ACC112 (cell line): ENCODE measurements around the gene DDIT4.
A peak's percentile ranks its signal among the peaks of the same experiment; 100 is the strongest.

Source experiments
- H2AFZ ChIP-seq: fragments of 200-600 bp; sonication (generic); one replicate; pipeline ENCODE4 v1.6.0; 2017; ENCODE audit warnings: antibody characterized with exemption, low read length; ENCODE audit not compliant: unreplicated experiment
- H3K27ac ChIP-seq: fragments of 200-600 bp; sonication (generic); 2 replicates; pipeline ENCODE4 v1.5.1; 2014; ENCODE audit warnings: low read depth, mild to moderate bottlenecking, antibody characterized with exemption, low read length, moderate library complexity
- H3K27me3 ChIP-seq: fragments of 200-600 bp; sonication (generic); 2 replicates; pipeline ENCODE4 v1.6.1; 2014; ENCODE audit warnings: mild to moderate bottlenecking, antibody characterized with exemption, low read length, moderate library complexity, mixed read lengths; ENCODE audit not compliant: insufficient read depth
- H3K36me3 ChIP-seq: fragments of 200-600 bp; sonication (generic); 2 replicates; pipeline ENCODE4 v1.6.1; 2016; ENCODE audit warnings: mild to moderate bottlenecking, antibody characterized with exemption, low read length, moderate library complexity, mixed read lengths; ENCODE audit not compliant: insufficient read depth
- H3K4me1 ChIP-seq: fragments of 200-600 bp; sonication (generic); one replicate; pipeline ENCODE4 v1.6.1; 2016; ENCODE audit warnings: low read length, mixed read lengths; ENCODE audit not compliant: insufficient read depth, unreplicated experiment, control insufficient read depth
- H3K4me3 ChIP-seq: fragments of 200-600 bp; sonication (generic); 2 replicates; pipeline ENCODE4 v1.5.1; 2014; ENCODE audit warnings: mild to moderate bottlenecking, low read depth, low read length
- H3K79me2 ChIP-seq: fragments of 200-600 bp; sonication (generic); one replicate; pipeline ENCODE4 v1.6.0; 2016; ENCODE audit warnings: low read length; ENCODE audit not compliant: control insufficient read depth, unreplicated experiment, insufficient read depth

DDIT4 gene

GRCh38 chr10:72260239-72260975 lies 13.3 kb upstream of the DDIT4 start:
- Histone ChIP-seq H3K27ac (peak overlapping the region; percentile 87), H2AFZ (no peak overlapping the region), H3K79me2 (no peaks in the 10 kb centered on the region), H3K27me3 (no peaks in the 10 kb centered on the region), H3K4me1 (peaks cover 54% of the 10 kb centered on the region), H3K4me3 (peak overlapping the region; percentile 63), H3K36me3 (no peaks in the 10 kb centered on the region)

- Histone ChIP-seq H2AFZ (peak overlapping the region; percentile 1), H3K4me3 (peak overlapping the region; percentile 63), H3K36me3 (no peaks in the 10 kb centered on the region), H3K27ac (peak overlapping the region; percentile 87), H3K79me2 (no peaks in the 10 kb centered on the region), H3K4me1 (peaks cover 47% of the 10 kb centered on the region), H3K27me3 (no peaks in the 10 kb centered on the region)
These were observed 12.5 kb upstream of the DDIT4 start for GRCh38 chr10:72260976-72261783.

- no peak overlapping the region for H2AFZ ChIP-seq
- no peaks in the 10 kb centered on the region for H3K36me3 ChIP-seq
- H3K4me3 ChIP-seq: peak overlapping the region; percentile 63; the same call in 1 of the 2 replicates
- H3K27ac ChIP-seq: peak overlapping the region; percentile 87
- H3K27me3 ChIP-seq: no peaks in the 10 kb centered on the region
- no peaks in the 10 kb centered on the region for H3K79me2 ChIP-seq
- H3K4me1 ChIP-seq: peaks cover 43% of the 10 kb centered on the region
These were observed 11.8 kb upstream of the DDIT4 start for GRCh38 chr10:72261784-72262404.

DNA sequence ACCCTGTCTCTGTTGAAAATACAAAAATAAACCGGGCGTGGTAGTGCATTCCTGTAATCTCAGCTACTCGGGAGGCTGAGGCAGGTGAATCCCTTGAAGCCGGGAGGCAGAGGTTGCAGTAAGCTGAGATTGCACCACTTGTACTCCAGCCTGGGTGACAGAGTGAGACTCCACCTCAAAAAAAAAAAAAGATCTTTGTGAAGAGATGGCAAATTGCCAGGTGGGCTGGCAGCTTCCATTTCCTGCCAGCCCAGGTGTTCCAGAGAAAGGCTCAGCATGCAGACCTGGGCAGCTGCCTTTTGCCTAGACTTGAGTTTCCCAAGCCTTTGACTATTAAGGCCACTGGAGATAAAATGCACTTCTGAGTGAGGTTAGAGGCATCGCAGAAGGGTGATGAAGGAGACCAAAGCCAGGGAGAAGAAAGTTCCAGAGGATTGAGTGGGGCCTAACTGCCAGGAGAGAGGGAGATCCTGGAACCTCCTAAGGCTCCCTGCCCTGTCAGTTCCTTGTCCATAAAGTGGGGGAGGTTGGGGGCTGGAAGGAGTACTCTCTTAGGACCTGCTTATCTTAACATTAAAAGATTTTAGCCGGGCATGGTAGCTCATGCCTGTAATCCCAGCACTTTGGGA lies 10.0 kb upstream of the DDIT4 start:
- Histone ChIP-seq H3K27me3 (no peaks in the 10 kb centered on the region), H3K27ac (no peak overlapping the region), H2AFZ (no peak overlapping the region), H3K79me2 (no peaks in the 10 kb centered on the region), H3K36me3 (no peaks in the 10 kb centered on the region), H3K4me3 (no peak overlapping the region), H3K4me1 (peaks cover 37% of the 10 kb centered on the region)

DNA sequence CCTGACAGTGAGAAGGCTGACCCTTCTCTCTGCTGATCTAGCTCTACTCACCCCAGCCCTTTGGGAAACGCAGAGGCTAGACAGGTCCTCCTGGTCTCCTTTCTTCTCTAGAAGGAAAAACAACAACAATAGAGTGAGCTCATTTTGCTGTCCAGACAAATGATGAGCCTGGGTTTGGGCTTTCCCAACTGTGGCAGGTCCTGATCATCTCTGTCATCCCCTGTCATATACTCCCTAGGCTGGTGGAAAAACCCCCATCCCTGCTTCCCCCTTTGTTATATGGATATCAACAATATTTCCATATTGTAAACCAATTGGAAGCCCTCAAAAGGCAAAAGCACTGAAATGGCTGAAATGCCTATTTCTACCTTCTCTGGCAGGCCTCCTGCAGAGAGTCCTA lies 9.2 kb upstream of the DDIT4 start:
- Histone ChIP-seq H3K27ac (no peak overlapping the region), H3K27me3 (no peaks in the 10 kb centered on the region), H3K4me1 (peaks cover 33% of the 10 kb centered on the region), H3K36me3 (no peaks in the 10 kb centered on the region), H3K4me3 (no peak overlapping the region), H3K79me2 (no peaks in the 10 kb centered on the region), H2AFZ (no peak overlapping the region)

GRCh38 chr10:72265508-72265907 lies 8.2 kb upstream of the DDIT4 start:
- no peak overlapping the region for H3K27ac ChIP-seq
- H3K79me2 ChIP-seq: no peaks in the 10 kb centered on the region
- H2AFZ ChIP-seq: no peak overlapping the region
- no peaks in the 10 kb centered on the region for H3K27me3 ChIP-seq
- no peaks in the 10 kb centered on the region for H3K36me3 ChIP-seq
- H3K4me1 ChIP-seq: peaks cover 24% of the 10 kb centered on the region
- no peak overlapping the region for H3K4me3 ChIP-seq

DNA sequence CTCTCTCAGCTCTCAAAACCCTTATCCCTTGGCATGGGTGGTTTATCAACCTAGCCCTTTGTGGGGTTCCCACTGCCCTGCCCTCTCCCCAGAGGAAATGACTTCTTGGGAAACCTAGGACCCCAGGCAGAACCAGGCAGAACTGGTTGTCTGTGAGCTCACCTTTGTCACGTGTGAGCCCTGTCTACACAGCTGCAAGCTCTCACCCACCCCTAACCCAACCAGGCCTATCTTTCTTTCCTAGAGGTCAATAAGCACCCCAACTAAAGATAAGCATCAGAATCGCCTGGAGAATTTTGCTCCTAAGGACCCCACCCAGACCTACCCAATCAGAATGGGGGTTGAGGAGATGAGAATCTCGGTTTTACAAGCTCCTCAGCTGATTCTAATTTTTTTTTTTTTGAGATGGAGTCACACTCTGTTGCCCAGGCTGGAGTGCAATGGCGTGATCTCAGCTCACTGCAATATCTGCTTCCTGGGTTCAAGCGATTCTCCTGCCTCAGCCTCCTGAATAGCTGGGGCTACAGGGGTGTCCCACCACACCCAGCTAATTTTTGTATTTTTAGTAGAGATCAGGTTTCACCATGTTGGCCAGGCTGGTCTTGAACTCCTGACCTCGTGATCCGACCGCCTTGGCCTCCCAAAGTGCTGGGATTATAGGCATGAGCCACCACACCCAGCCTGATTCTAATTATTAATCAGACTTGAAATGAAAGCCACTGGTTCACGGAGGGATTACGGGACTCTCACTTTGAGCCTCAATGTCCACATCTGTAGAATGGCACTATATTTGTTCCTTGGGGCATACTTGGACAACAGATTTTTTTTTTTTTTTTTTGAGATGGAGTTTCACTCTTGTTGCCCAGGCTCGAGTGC lies 7.5 kb upstream of the DDIT4 start:
- no peak overlapping the region for H2AFZ ChIP-seq
- no peak overlapping the region for H3K4me3 ChIP-seq
- no peaks in the 10 kb centered on the region for H3K27me3 ChIP-seq
- H3K79me2 ChIP-seq: no peaks in the 10 kb centered on the region
- no peak overlapping the region for H3K27ac ChIP-seq
- H3K36me3 ChIP-seq: no peaks in the 10 kb centered on the region
- peaks cover 16% of the 10 kb centered on the region for H3K4me1 ChIP-seq

DNA sequence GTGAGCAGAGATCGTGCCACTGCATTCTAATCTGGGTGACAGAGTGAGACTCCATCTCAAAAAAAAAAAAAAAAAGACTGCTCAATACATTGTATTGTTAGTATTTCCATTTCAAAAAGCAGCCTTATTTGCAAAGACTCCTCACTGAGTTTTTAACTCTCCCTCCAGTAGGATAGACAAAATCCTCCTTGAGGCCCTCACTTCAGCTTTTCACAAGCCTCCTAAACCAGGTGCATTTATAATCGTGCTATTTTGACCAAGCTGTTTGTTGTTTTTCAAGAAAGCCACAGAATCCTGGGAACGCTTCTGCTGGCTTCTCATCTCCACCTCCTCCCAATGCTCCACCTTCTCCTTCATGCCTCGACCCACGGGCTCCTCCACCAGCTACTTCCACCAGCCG lies 6.3 kb upstream of the DDIT4 start:
- H3K27ac ChIP-seq: no peak overlapping the region
- H2AFZ ChIP-seq: no peak overlapping the region
- no peaks in the 10 kb centered on the region for H3K79me2 ChIP-seq
- no peaks in the 10 kb centered on the region for H3K36me3 ChIP-seq
- H3K27me3 ChIP-seq: no peaks in the 10 kb centered on the region
- peaks cover 14% of the 10 kb centered on the region for H3K4me1 ChIP-seq
- H3K4me3 ChIP-seq: no peak overlapping the region

DNA sequence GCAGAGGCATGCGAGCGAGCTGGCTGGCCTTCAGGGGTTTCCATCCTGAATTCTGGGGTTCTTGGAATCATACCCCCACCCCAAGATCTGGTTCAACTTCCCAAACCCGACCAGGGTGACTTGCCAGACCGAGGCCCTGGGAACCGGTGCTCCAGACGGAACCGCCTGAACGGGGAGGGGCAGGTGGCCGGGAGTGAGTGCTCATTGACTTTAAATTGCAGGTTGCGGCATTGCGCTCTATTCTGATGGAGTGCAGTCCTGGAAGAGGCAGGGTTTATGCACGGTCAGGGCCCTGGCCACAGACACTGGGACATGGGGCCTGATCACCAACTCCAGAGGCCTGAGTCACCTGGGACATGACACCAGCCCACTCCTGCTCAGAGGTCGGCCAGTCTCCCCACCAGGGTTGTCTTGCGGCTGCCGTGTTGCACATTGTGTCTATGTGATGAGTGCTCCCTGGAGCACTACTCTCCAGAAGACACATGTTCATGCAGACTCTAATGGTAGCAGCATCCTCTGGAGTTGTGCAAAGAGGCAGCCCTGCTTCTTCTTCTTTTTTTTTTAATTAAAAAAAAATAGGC lies 5.8 kb upstream of the DDIT4 start:
- no peak overlapping the region for H2AFZ ChIP-seq

More for the DNA sequence above, 5.8 kb upstream of the DDIT4 start:
- Histone ChIP-seq H3K4me1 (peaks cover 17% of the 10 kb centered on the region), H3K79me2 (no peaks in the 10 kb centered on the region), H3K36me3 (no peaks in the 10 kb centered on the region), H3K27me3 (no peaks in the 10 kb centered on the region), H3K4me3 (no peak overlapping the region), H3K27ac (no peak overlapping the region)
